K562 (cell line): ENCODE measurements around the gene ZMAT3. TPM values are rescaled to one million over a fixed set of nuclear protein-coding genes. Genes with fewer than 3 reads are reported as not detected.

ENCODE experiments used
- ATAC-seq: fragments of 200-7000 bp; cut with Tn5 transposase; 3 replicates; pipeline ENCODE4 v1.9.1; 2020; ENCODE audit warnings: moderate library complexity
- BruUV-seq: library from RNA; stranded (reverse); fragments of 400-500 nt; replicated peaks from 2 replicates; lab custom pipeline; 2021; lab: Mats Ljungman, UMichigan
- CTCF ChIA-PET: fragments of 300-600 bp; formaldehyde crosslinking; extraction: SDS; loops from one replicate; lab custom pipeline; 2021; ENCODE audit warnings: low intra/inter-chr PET ratio; lab: Yijun Ruan, JAX
- POLR2A ChIA-PET: fragments of 300-600, 350-650 bp; sonication (Branson Sonifier 250); formaldehyde crosslinking; extraction: SDS; loops from one replicate; lab custom pipeline; 2021; ENCODE audit warnings: antibody characterized with exemption, inconsistent platforms; lab: Yijun Ruan, JAX
- DNase-seq, 4 experiments: peaks; one replicate each; pipeline versions ENCODE4 v3.0.0 to v3.0.0-alpha.2; 2011 to 2018; ENCODE audit warnings: low spot score in 3 of 4, mixed read lengths in 3 of 4; ENCODE audit errors: extremely low read depth in 1 of 4
- FAIRE-seq: peaks from 2 replicates; lab custom pipeline; 2011; peaks lifted over from hg19 to GRCh38; lab: Jason Lieb, UNC
- H2AFZ ChIP-seq: 2 replicates; pipeline ENCODE4 v1.6.0; 2011; ENCODE audit warnings: low read depth, low read length, control low read depth, inconsistent platforms
- H3K27ac ChIP-seq: fragments of 200-600 bp; 3 replicates; pipeline ENCODE4 v1.8.0; 2011; ENCODE audit warnings: low read depth, mild to moderate bottlenecking, control low read depth, inconsistent platforms, low read length, moderate library complexity, mixed read lengths; ENCODE audit errors: extremely low read depth
- H3K27me3 ChIP-seq, 2 experiments: fragments of 300-600 bp in 1 of 2; 2 replicates in 1 of 2; 3 replicates in 1 of 2; pipeline versions ENCODE4 v1.6.0 to v1.8.0; 2011; ENCODE audit warnings: inconsistent platforms in 2 of 2, low read length in 2 of 2, mild to moderate bottlenecking in 1 of 2, mixed read lengths in 1 of 2, moderate library complexity in 1 of 2; ENCODE audit not compliant: control insufficient read depth in 2 of 2, insufficient read depth in 2 of 2
- H3K36me3 ChIP-seq: fragments of 300-600 bp; 3 replicates; pipeline ENCODE4 v1.8.0; 2011; ENCODE audit warnings: mild to moderate bottlenecking, low read length, inconsistent platforms; ENCODE audit not compliant: control insufficient read depth, insufficient read depth
- H3K4me1 ChIP-seq, 2 experiments: fragments of 200-600 bp in 1 of 2; replicated peaks in 1 of 2; 2 replicates in 1 of 2; 3 replicates in 1 of 2; pipeline versions ENCODE4 v1.5.1 to v1.8.0; 2011; ENCODE audit warnings: inconsistent platforms in 2 of 2, low read length in 2 of 2, mild to moderate bottlenecking in 1 of 2, mixed read lengths in 1 of 2, moderate library complexity in 1 of 2; ENCODE audit not compliant: control insufficient read depth in 2 of 2, insufficient read depth in 2 of 2
- H3K4me2 ChIP-seq: 2 replicates; pipeline ENCODE4 v1.6.1; 2011; ENCODE audit warnings: low read length, control low read depth, inconsistent platforms, mixed read lengths; ENCODE audit not compliant: insufficient read depth
- H3K4me3 ChIP-seq: fragments of 200-600 bp; sonication (generic), shearing (Covaris generic); 2 replicates; pipeline ENCODE4 v1.5.1; 2016; ENCODE audit warnings: control low read depth, inconsistent platforms
- H3K79me2 ChIP-seq: fragments of 200-600 bp; 3 replicates; pipeline ENCODE4 v1.8.0; 2011; ENCODE audit warnings: low read length, inconsistent platforms; ENCODE audit not compliant: control insufficient read depth, insufficient read depth
- H3K9ac ChIP-seq, 2 experiments: 2 replicates each; pipeline versions ENCODE4 v1.6.0 to v1.6.1; 2011; ENCODE audit warnings: low read depth in 2 of 2, low read length in 2 of 2, control low read depth in 1 of 2, inconsistent platforms in 1 of 2, mild to moderate bottlenecking in 1 of 2, mixed read lengths in 1 of 2; ENCODE audit not compliant: insufficient read depth in 1 of 2
- H3K9me1 ChIP-seq: one replicate; pipeline ENCODE4 v1.6.0; 2011; ENCODE audit warnings: inconsistent platforms, mild to moderate bottlenecking, low read length, moderate library complexity; ENCODE audit not compliant: control insufficient read depth, insufficient read depth
- H3K9me3 ChIP-seq: replicated peaks from 2 replicates; pipeline ENCODE4 v1.5.1; 2011; ENCODE audit warnings: low read depth, low read length, inconsistent platforms; ENCODE audit not compliant: control insufficient read depth, insufficient read depth
- H4K20me1 ChIP-seq: replicated peaks from 2 replicates; pipeline ENCODE4 v1.6.1; 2011; ENCODE audit warnings: low read length, inconsistent platforms, mixed read lengths; ENCODE audit not compliant: control insufficient read depth, insufficient read depth
- CBFA2T2 ChIP-seq: fragments of 450-650 bp; conservative IDR thresholded peaks from 2 replicates; pipeline ENCODE4 v1.6.1; 2017; ENCODE audit warnings: mild to moderate bottlenecking
- CBX3 ChIP-seq, 2 experiments: IDR thresholded peaks; 1 replicate in 1 of 2; 2 replicates in 1 of 2; pipeline ENCODE4 v1.6.1; 2012; ENCODE audit warnings: inconsistent platforms in 2 of 2, low read length in 2 of 2, borderline replicate concordance in 1 of 2, control low read depth in 1 of 2
- CC2D1A ChIP-seq: fragments of 450-650 bp; IDR thresholded peaks from 2 replicates; pipeline ENCODE4 v1.6.1; 2017; ENCODE audit warnings: mild to moderate bottlenecking
- CREM ChIP-seq: IDR thresholded peaks from 2 replicates; pipeline ENCODE4 v1.6.1; 2014; ENCODE audit warnings: antibody characterized with exemption, low read depth
- EHMT2 ChIP-seq: fragments of 450-650 bp; IDR thresholded peaks from 2 replicates; pipeline ENCODE4 v1.6.1; 2018; ENCODE audit warnings: antibody characterized with exemption
- KDM4B ChIP-seq, 2 experiments: fragments of 450-650 bp in 1 of 2; sonication (generic) in 1 of 2; IDR thresholded peaks; 2 replicates each; pipeline ENCODE4 v1.6.1; 2016 to 2017; ENCODE audit warnings: borderline replicate concordance in 2 of 2, antibody characterized with exemption in 1 of 2, low read depth in 1 of 2, mild to moderate bottlenecking in 1 of 2
- NFYB ChIP-seq: IDR thresholded peaks from 2 replicates; pipeline ENCODE4 v1.6.1; 2011; ENCODE audit warnings: mild to moderate bottlenecking, moderate library complexity; ENCODE audit not compliant: insufficient read length; ENCODE audit errors: extremely low read depth
- RAD51 ChIP-seq: fragments of 450-650 bp; IDR thresholded peaks from 2 replicates; pipeline ENCODE4 v1.7.1; 2016; ENCODE audit warnings: low read depth, mild to moderate bottlenecking, borderline replicate concordance
- RBM25 ChIP-seq: fragments of 200-400 bp; formaldehyde crosslinking; IDR thresholded peaks from 2 replicates; pipeline ENCODE4 v1.6.1; 2018; ENCODE audit warnings: low read length, low read depth, moderate library complexity; ENCODE audit not compliant: severe bottlenecking
- TOE1 ChIP-seq, 2 experiments: fragments of 450-650 bp in 1 of 2; sonication (generic) in 1 of 2; formaldehyde crosslinking in 1 of 2; IDR thresholded peaks; 2 replicates each; pipeline versions ENCODE4 v1.7.1 to v1.8.0; 2016 to 2022; ENCODE audit warnings: borderline replicate concordance in 2 of 2, mild to moderate bottlenecking in 2 of 2, antibody characterized with exemption in 1 of 2, inconsistent platforms in 1 of 2, low read depth in 1 of 2, missing genetic modification reagents in 1 of 2, moderate library complexity in 1 of 2
- ZNF165 ChIP-seq: fragments of 250-450 bp; sonication (Bioruptor Pico); IDR thresholded peaks from 2 replicates; pipeline ENCODE4 v1.4.0; 2020; ENCODE audit warnings: borderline replicate concordance
- WGBS: fragments of 100-300 bp; shearing (Covaris generic); methylation state at CpG from one replicate; pipeline ENCODE4 v1.1.6; 2016; ENCODE audit warnings: low coverage, mixed read lengths; ENCODE audit not compliant: insufficient coverage; ENCODE audit errors: missing lambda C conversion rate; 5-methylcytosine and 5-hydroxymethylcytosine counted together
- in situ Hi-C: fragments of 300-500 bp; cut with MboI; formaldehyde crosslinking; loops from 4 replicates; pipeline ENCODE4 v1.15.0; 2018; ENCODE audit warnings: inconsistent platforms, mixed read lengths
- intact Hi-C: fragments of 100-400 bp; cut with micrococcal nuclease; formaldehyde crosslinking; loops from 2 replicates; pipeline ENCODE4 v1.14.2; 2022
- polyA plus RNA-seq, 8 experiments: library from polyadenylated mRNA; depleted of rRNA in 4 of 8; stranded (reverse) in 5 of 8; unstranded in 3 of 8; fragments of >200 nt; fragmentation: Nextera tagmentation in 2 of 8; fragmentation: Illumina TruSeq in 1 of 8; extraction: Ambion mirVana in 2 of 8; extraction: Trizol in 1 of 8; gene quantifications; 2 replicates each; pipeline versions ENCODE4 v1.2.1 to v1.2.3, GENCODE V29; 2011 to 2014; ENCODE audit warnings: inconsistent platforms in 1 of 8, missing spikeins in 1 of 8
- total RNA-seq, 7 experiments: library from RNA; depleted of rRNA in 6 of 7; stranded (reverse); fragments of >200 nt in 6 of 7; fragmentation: Illumina TruSeq in 2 of 7; extraction: Trizol in 2 of 7; gene quantifications; 2 replicates each; pipeline versions ENCODE4 v1.2.1 to v1.2.3, GENCODE V29; 2011 to 2021; ENCODE audit warnings: low replicate concordance in 1 of 7
- TF ChIP-seq, protein P1 (sequence below): fragments of 450-650 bp; IDR thresholded peaks from 2 replicates; pipeline ENCODE4 v1.6.1; 2016; ENCODE audit warnings: mild to moderate bottlenecking
- TF ChIP-seq, protein P2 (sequence below), 2 experiments: fragments of 250-450 bp in 1 of 2; fragments of 450-650 bp in 1 of 2; sonication (Bioruptor Pico) in 1 of 2; IDR thresholded peaks; 2 replicates each; pipeline versions ENCODE4 v1.6.1 to v1.8.0; 2016 to 2021; ENCODE audit warnings: mild to moderate bottlenecking in 2 of 2, moderate library complexity in 2 of 2, missing compliant biosample characterization in 1 of 2, missing genetic modification characterization in 1 of 2
- TF ChIP-seq, protein P3 (sequence below): fragments of 450-650 bp; formaldehyde crosslinking; IDR thresholded peaks from 2 replicates; pipeline ENCODE4 v1.4.0; 2020; ENCODE audit warnings: mild to moderate bottlenecking, mixed read lengths
- TF ChIP-seq, protein P4 (sequence below): sonication (generic); formaldehyde crosslinking; IDR thresholded peaks from 2 replicates; pipeline ENCODE4 v1.5.0; 2020; ENCODE audit warnings: missing genetic modification reagents

The ZMAT3 gene
- total and polyA plus RNA-seq, 9 of the 15 experiments (the other 6 are each of a cell fraction or from before 2014, with no cell fraction given), result 0.87 to 5.1 (median 3.9) TPM

DNA sequence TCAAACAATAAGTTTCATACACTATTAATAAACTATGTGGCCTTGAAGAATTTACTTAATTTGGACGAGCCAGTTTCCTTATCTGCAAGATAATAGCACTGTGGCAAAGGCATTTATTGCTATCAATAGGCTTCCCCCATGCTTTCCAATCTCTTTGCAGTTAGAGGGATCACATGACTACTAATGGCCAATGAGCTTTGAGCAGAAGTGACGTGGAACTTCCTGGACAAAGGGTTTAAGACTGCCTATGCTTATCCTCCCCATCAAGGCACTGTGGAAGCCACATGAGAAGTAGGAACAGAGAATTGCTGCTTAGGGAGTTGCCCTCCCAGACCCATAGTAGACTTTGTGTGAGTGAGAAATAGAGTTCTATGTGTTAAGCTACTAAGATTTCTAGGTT is 16.7 kb upstream of the ZMAT3 start:
- Histone ChIP-seq H3K79me2 (no peaks in the 10 kb centered on the region), H3K4me3 (no peak overlapping the region), H3K9me3 (no peaks in the 10 kb centered on the region), H3K36me3 (no peaks in the 10 kb centered on the region), H4K20me1 (no peaks in the 10 kb centered on the region), H3K9ac (no peak overlapping the region), H2AFZ (peak overlapping the region; percentile 37), H3K9me1 (no peaks in the 10 kb centered on the region), H3K4me2 (no peak overlapping the region), H3K4me1 (no peaks in the 10 kb centered on the region; a peak in 1 of 5 replicates), H3K27me3 (no peaks in the 10 kb centered on the region), H3K27ac (no peak overlapping the region)
- POLR2A ChIA-PET, result no interaction called here
- in situ Hi-C loops, result no loop called here
- BruUV-seq, result no TSS peak
- intact Hi-C loops, result no loop called here
- CTCF ChIA-PET, result no interaction called here
- FAIRE-seq (peak; percentile 29), DNase-seq (peak; percentile 34 to 62 (median 56)), ATAC-seq (peak; percentile 77)
- WGBS, result 27% methylated on average over 2 of the region's 2 CpGs
- TF ChIP-seq TOE1 (IDR thresholded peaks at IDR 0.05; ENCODE audit: borderline replicate concordance), result peak; percentile 88
- no peak for TF ChIP-seq TOE1 (CRISPR knock-in tag; IDR thresholded peaks at IDR 0.05; ENCODE audit: borderline replicate concordance, low read depth)
- TF ChIP-seq, protein P1, sequence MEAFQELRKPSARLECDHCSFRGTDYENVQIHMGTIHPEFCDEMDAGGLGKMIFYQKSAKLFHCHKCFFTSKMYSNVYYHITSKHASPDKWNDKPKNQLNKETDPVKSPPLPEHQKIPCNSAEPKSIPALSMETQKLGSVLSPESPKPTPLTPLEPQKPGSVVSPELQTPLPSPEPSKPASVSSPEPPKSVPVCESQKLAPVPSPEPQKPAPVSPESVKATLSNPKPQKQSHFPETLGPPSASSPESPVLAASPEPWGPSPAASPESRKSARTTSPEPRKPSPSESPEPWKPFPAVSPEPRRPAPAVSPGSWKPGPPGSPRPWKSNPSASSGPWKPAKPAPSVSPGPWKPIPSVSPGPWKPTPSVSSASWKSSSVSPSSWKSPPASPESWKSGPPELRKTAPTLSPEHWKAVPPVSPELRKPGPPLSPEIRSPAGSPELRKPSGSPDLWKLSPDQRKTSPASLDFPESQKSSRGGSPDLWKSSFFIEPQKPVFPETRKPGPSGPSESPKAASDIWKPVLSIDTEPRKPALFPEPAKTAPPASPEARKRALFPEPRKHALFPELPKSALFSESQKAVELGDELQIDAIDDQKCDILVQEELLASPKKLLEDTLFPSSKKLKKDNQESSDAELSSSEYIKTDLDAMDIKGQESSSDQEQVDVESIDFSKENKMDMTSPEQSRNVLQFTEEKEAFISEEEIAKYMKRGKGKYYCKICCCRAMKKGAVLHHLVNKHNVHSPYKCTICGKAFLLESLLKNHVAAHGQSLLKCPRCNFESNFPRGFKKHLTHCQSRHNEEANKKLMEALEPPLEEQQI, result peak; percentile 49; the same call in 1 of the 2 replicates
- TF ChIP-seq, protein P2, sequence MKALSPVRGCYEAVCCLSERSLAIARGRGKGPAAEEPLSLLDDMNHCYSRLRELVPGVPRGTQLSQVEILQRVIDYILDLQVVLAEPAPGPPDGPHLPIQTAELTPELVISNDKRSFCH (CRISPR knock-in tag; IDR thresholded peaks at IDR 0.05), result no peak
- TF ChIP-seq, protein P2 (tag; IDR thresholded peaks at IDR 0.05), result no peak
- TF ChIP-seq, protein P3, sequence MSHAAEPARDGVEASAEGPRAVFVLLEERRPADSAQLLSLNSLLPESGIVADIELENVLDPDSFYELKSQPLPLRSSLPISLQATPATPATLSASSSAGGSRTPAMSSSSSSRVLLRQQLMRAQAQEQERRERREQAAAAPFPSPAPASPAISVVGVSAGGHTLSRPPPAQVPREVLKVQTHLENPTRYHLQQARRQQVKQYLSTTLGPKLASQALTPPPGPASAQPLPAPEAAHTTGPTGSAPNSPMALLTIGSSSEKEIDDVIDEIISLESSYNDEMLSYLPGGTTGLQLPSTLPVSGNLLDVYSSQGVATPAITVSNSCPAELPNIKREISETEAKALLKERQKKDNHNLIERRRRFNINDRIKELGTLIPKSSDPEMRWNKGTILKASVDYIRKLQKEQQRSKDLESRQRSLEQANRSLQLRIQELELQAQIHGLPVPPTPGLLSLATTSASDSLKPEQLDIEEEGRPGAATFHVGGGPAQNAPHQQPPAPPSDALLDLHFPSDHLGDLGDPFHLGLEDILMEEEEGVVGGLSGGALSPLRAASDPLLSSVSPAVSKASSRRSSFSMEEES (CRISPR knock-in tag), result peak; percentile 90
- TF ChIP-seq CREM, result peak; percentile 37; the same call in 1 of the 2 replicates
- 0 out of 2 replicates have a peak, but pooled peaks have one; percentile 10 for TF ChIP-seq CBFA2T2
- TF ChIP-seq CC2D1A, result peak; percentile 69; the same call in 1 of the 2 replicates
- peak; percentile 73 for TF ChIP-seq RAD51
- TF ChIP-seq ZNF165 (CRISPR knock-in tag), result no peak
- peak in 1 of 2 experiments; percentile 48; a peak in 2 of 3 replicates for TF ChIP-seq CBX3 (IDR thresholded peaks at IDR 0.05; ENCODE audit: borderline replicate concordance in 1 of 2, low read length in 2 of 2)
- no peak for TF ChIP-seq KDM4B (IDR thresholded peaks at IDR 0.05; ENCODE audit: borderline replicate concordance in 2 of 2, low read depth in 1 of 2)
- 0 out of 2 replicates have a peak, but pooled peaks have one; percentile 8 for TF ChIP-seq EHMT2
- no peak for TF ChIP-seq RBM25
- TF ChIP-seq NFYB, result peak; percentile 14
- TF ChIP-seq, protein P4, sequence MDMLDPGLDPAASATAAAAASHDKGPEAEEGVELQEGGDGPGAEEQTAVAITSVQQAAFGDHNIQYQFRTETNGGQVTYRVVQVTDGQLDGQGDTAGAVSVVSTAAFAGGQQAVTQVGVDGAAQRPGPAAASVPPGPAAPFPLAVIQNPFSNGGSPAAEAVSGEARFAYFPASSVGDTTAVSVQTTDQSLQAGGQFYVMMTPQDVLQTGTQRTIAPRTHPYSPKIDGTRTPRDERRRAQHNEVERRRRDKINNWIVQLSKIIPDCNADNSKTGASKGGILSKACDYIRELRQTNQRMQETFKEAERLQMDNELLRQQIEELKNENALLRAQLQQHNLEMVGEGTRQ (CRISPR knock-in tag), result peak; percentile 74
